ENCODE results near the gene RPL12. TPM values are rescaled to one million over a fixed set of nuclear protein-coding genes. Genes with fewer than 3 reads are reported as not detected.
A peak's percentile ranks its signal among the peaks of the same experiment; 100 is the strongest.

Gene RPL12
- total RNA-seq, 4 donors from 2014 or later: 1,054 to 2,042 (median 1,540) TPM

GRCh38 chr9:127448112-127448805, 2.9 kb downstream of the RPL12 start:
- TF ChIP-seq EP300 (IDR thresholded peaks at IDR 0.05; ENCODE audit: low read depth): no peak
- TF ChIP-seq POLR2A (IDR thresholded peaks at IDR 0.05): no peak
- no peak for TF ChIP-seq CTCF (IDR thresholded peaks at IDR 0.05)
- TF ChIP-seq POLR2AphosphoS5 (IDR thresholded peaks at IDR 0.05): no peak
- Histone ChIP-seq H3K27ac (peak overlapping the region in 2 of 4 donors; percentile 94), H3K27me3 (no peaks in the 10 kb centered on the region), H3K36me3 (peaks cover 0 to 52% (median 12%) of the 10 kb centered on the region in 4 donors), H3K4me1 (peaks cover 20 to 34% (median 30%) of the 10 kb centered on the region in 4 donors), H3K4me3 (no peak overlapping the region), H3K9me3 (no peaks in the 10 kb centered on the region)
- intact Hi-C loops (cut with DNase I; ENCODE audit: low total_unique reads): no loop called here
- DNase-seq: no peak
- 80 to 87% methylated on average over 2 to 8 of the region's 8 CpGs for WGBS, 2 donors (ENCODE audit: low coverage in 1 of 2)
- in situ Hi-C loops (cut with MboI; ENCODE audit: low pct_ligation_motif_present in 1 of 4, low pct_unique_long_range_greater_than_20kb in 1 of 4, low sequenced_read_pairs in 3 of 4): no loop called here

- DNase-seq: no peak
- no peak overlapping the region for H3K27ac ChIP-seq
- no peak overlapping the region for H3K4me3 ChIP-seq
- 58 to 69% methylated on average over 3 to 7 of the region's 7 CpGs for WGBS, 2 donors (ENCODE audit: low coverage in 1 of 2)
- intact Hi-C loops (cut with DNase I; ENCODE audit: low total_unique reads) (no loop called here), in situ Hi-C loops (cut with MboI; ENCODE audit: low pct_ligation_motif_present in 1 of 4, low pct_unique_long_range_greater_than_20kb in 1 of 4, low sequenced_read_pairs in 3 of 4) (no loop called here)
- H3K36me3 ChIP-seq: peaks cover 0 to 52% (median 14%) of the 10 kb centered on the region in 4 donors
- TF ChIP-seq POLR2AphosphoS5 (IDR thresholded peaks at IDR 0.05): no peak
- no peak for TF ChIP-seq EP300 (IDR thresholded peaks at IDR 0.05; ENCODE audit: low read depth)
- TF ChIP-seq POLR2A (IDR thresholded peaks at IDR 0.05): no peak
- TF ChIP-seq CTCF (IDR thresholded peaks at IDR 0.05): no peak
- no peaks in the 10 kb centered on the region for H3K9me3 ChIP-seq
- H3K4me1 ChIP-seq: peaks cover 15 to 27% (median 23%) of the 10 kb centered on the region in 4 donors
- no peaks in the 10 kb centered on the region for H3K27me3 ChIP-seq
Measured at GRCh38 chr9:127447416-127448111, 3.6 kb downstream of the RPL12 start.

- intact Hi-C loops (cut with DNase I; ENCODE audit: low total_unique reads) (no loop called here), in situ Hi-C loops (cut with MboI; ENCODE audit: low pct_ligation_motif_present in 1 of 4, low pct_unique_long_range_greater_than_20kb in 1 of 4, low sequenced_read_pairs in 3 of 4) (no loop called here)
- WGBS, 2 donors (ENCODE audit: low coverage in 1 of 2): 60 to 82% methylated on average over 2 to 7 of the region's 7 CpGs
Measured at GRCh38 chr9:127446713-127447415, 4.3 kb downstream of the RPL12 start.

More at GRCh38 chr9:127446713-127447415, 4.3 kb downstream of the RPL12 start:
- no peak for DNase-seq
- no peaks in the 10 kb centered on the region for H3K27me3 ChIP-seq
- no peak overlapping the region for H3K27ac ChIP-seq
- H3K9me3 ChIP-seq: no peaks in the 10 kb centered on the region
- TF ChIP-seq POLR2AphosphoS5 (IDR thresholded peaks at IDR 0.05): no peak
- no peak for TF ChIP-seq CTCF (IDR thresholded peaks at IDR 0.05)
- no peak for TF ChIP-seq EP300 (IDR thresholded peaks at IDR 0.05; ENCODE audit: low read depth)
- no peak for TF ChIP-seq POLR2A (IDR thresholded peaks at IDR 0.05)
- H3K36me3 ChIP-seq: peaks cover 0 to 52% (median 14%) of the 10 kb centered on the region in 4 donors
- H3K4me1 ChIP-seq: peaks cover 9 to 20% (median 16%) of the 10 kb centered on the region in 4 donors
- no peak overlapping the region for H3K4me3 ChIP-seq
